DND-41 (cell line): ENCODE data around the gene MGAT5B.
"Not testable (repeated sequence)": the region's sequence is repeated elsewhere in the genome, so short reads cannot be mapped to it uniquely, and the experiment has no call there.

ENCODE experiments used
- ATAC-seq: fragments of 200-7000 bp; cut with Tn5 transposase; 3 replicates; pipeline ENCODE4 v1.9.1; 2021; ENCODE audit warnings: low read depth; ENCODE audit not compliant: insufficient read depth
- DNase-seq: peaks from one replicate; pipeline ENCODE4 v3.0.0-alpha.2; 2020
- H2AFZ ChIP-seq: 2 replicates; pipeline ENCODE4 v1.6.0; 2012; ENCODE audit warnings: low read depth, low read length
- H3K27ac ChIP-seq: 2 replicates; pipeline ENCODE4 v1.5.1; 2012; ENCODE audit warnings: low read length, inconsistent platforms
- H3K27me3 ChIP-seq: fragments of 200-600 bp; sonication (generic); 2 replicates; pipeline ENCODE4 v1.6.0; 2012; ENCODE audit warnings: low read length, mild to moderate bottlenecking, inconsistent platforms; ENCODE audit not compliant: insufficient read depth, poor library complexity
- H3K36me3 ChIP-seq: 2 replicates; pipeline ENCODE4 v1.5.1; 2012; ENCODE audit warnings: low read length, inconsistent platforms; ENCODE audit not compliant: insufficient read depth
- H3K4me1 ChIP-seq: 2 replicates; pipeline ENCODE4 v1.5.1; 2012; ENCODE audit warnings: mild to moderate bottlenecking, low read length; ENCODE audit not compliant: insufficient read depth
- H3K4me2 ChIP-seq: 2 replicates; pipeline ENCODE4 v1.6.0; 2012; ENCODE audit warnings: mild to moderate bottlenecking, moderate library complexity, low read length, inconsistent platforms; ENCODE audit not compliant: insufficient read depth
- H3K4me3 ChIP-seq, 2 experiments: fragments of 200-600 bp in 1 of 2; shearing (Covaris generic) in 1 of 2; 2 replicates each; pipeline ENCODE4 v1.5.1; 2012 to 2016; ENCODE audit warnings: inconsistent platforms in 2 of 2, low read length in 2 of 2, mild to moderate bottlenecking in 2 of 2, low read depth in 1 of 2, moderate library complexity in 1 of 2
- H3K79me2 ChIP-seq: 2 replicates; pipeline ENCODE4 v1.6.0; 2012; ENCODE audit warnings: low read length, inconsistent platforms; ENCODE audit not compliant: insufficient read depth
- H3K9ac ChIP-seq: 2 replicates; pipeline ENCODE4 v1.6.0; 2012; ENCODE audit warnings: low read depth, mild to moderate bottlenecking, inconsistent platforms, low read length, moderate library complexity
- H3K9me3 ChIP-seq: 2 replicates; pipeline ENCODE4 v1.5.1; 2012; ENCODE audit warnings: low read length, moderate library complexity, mild to moderate bottlenecking, inconsistent platforms; ENCODE audit not compliant: insufficient read depth, severe bottlenecking
- H4K20me1 ChIP-seq: 2 replicates; pipeline ENCODE4 v1.6.0; 2012; ENCODE audit warnings: low read length; ENCODE audit not compliant: insufficient read depth
- CTCF ChIP-seq: IDR thresholded peaks from 2 replicates; pipeline ENCODE4 v1.5.1; 2012; ENCODE audit warnings: borderline replicate concordance, low read length, moderate library complexity, mild to moderate bottlenecking; ENCODE audit not compliant: poor library complexity, severe bottlenecking; ENCODE audit errors: extremely low read depth
- EZH2 ChIP-seq: IDR thresholded peaks from 3 replicates; pipeline ENCODE4 v1.6.1; 2012; ENCODE audit warnings: borderline replicate concordance, low read depth, mild to moderate bottlenecking, moderate library complexity, low read length, inconsistent platforms; ENCODE audit not compliant: severe bottlenecking

Gene MGAT5B

GRCh38 chr17:76972046-76972641 lies 103.9 kb downstream of the MGAT5B start:
- no peak overlapping the region for H2AFZ ChIP-seq
- TF ChIP-seq EZH2: no peak
- no peak for TF ChIP-seq CTCF
- no peak for DNase-seq
- H4K20me1 ChIP-seq: no peaks in the 10 kb centered on the region
- peaks cover 12% of the 10 kb centered on the region for H3K9me3 ChIP-seq
- H3K4me1 ChIP-seq: peaks cover 19% of the 10 kb centered on the region
- H3K36me3 ChIP-seq: no peaks in the 10 kb centered on the region
- H3K4me3 ChIP-seq: no peak overlapping the region
- no peak for ATAC-seq
- H3K4me2 ChIP-seq: no peak overlapping the region
- no peaks in the 10 kb centered on the region for H3K79me2 ChIP-seq
- H3K9ac ChIP-seq: no peak overlapping the region
- no peak overlapping the region for H3K27ac ChIP-seq
- H3K27me3 ChIP-seq: peaks cover 21% of the 10 kb centered on the region

- Histone ChIP-seq H3K4me1 (peaks cover 19% of the 10 kb centered on the region), H3K4me2 (no peak overlapping the region), H2AFZ (no peak overlapping the region), H3K36me3 (no peaks in the 10 kb centered on the region), H3K4me3 (no peak overlapping the region), H3K27ac (no peak overlapping the region), H3K27me3 (peaks cover 14% of the 10 kb centered on the region), H4K20me1 (no peaks in the 10 kb centered on the region), H3K9ac (no peak overlapping the region), H3K79me2 (no peaks in the 10 kb centered on the region), H3K9me3 (peaks cover 13% of the 10 kb centered on the region)
- ATAC-seq (no peak), DNase-seq (no peak)
- TF ChIP-seq CTCF: no peak
- no peak for TF ChIP-seq EZH2
These were observed 104.8 kb downstream of the MGAT5B start for GRCh38 chr17:76973040-76973439.

GRCh38 chr17:76974721-76975120 lies 106.5 kb downstream of the MGAT5B start:
- H3K4me2 ChIP-seq: no peak overlapping the region
- H4K20me1 ChIP-seq: no peaks in the 10 kb centered on the region
- ATAC-seq (no peak), DNase-seq (no peak)
- H3K27me3 ChIP-seq: peaks cover 4% of the 10 kb centered on the region
- peaks cover 16% of the 10 kb centered on the region for H3K9me3 ChIP-seq
- no peaks in the 10 kb centered on the region for H3K79me2 ChIP-seq
- H3K27ac ChIP-seq: no peak overlapping the region
- no peak overlapping the region for H3K4me3 ChIP-seq
- no peaks in the 10 kb centered on the region for H3K36me3 ChIP-seq
- no peak for TF ChIP-seq EZH2
- TF ChIP-seq CTCF: no peak
- H3K9ac ChIP-seq: no peak overlapping the region
- H3K4me1 ChIP-seq: peaks cover 12% of the 10 kb centered on the region
- H2AFZ ChIP-seq: no peak overlapping the region

GRCh38 chr17:76978050-76978449 lies 109.8 kb downstream of the MGAT5B start:
- H3K9ac ChIP-seq, H3K36me3 ChIP-seq: not testable (repeated sequence)

More at GRCh38 chr17:76978050-76978449, 109.8 kb downstream of the MGAT5B start:
- not testable (repeated sequence) for H2AFZ ChIP-seq, H3K27ac ChIP-seq, H3K27me3 ChIP-seq, H3K4me2 ChIP-seq, H4K20me1 ChIP-seq, DNase-seq, H3K4me3 ChIP-seq, H3K4me1 ChIP-seq, ATAC-seq, H3K79me2 ChIP-seq
- peaks cover 16% of the 10 kb centered on the region for H3K9me3 ChIP-seq
